Fibroblast of the conjunctiva (primary cell): Measurements from ENCODE around the gene TRMT2B.
"Not testable (repeated sequence)": the region's sequence is repeated elsewhere in the genome, so short reads cannot be mapped to it uniquely, and the experiment has no call there.

Experiments used
- DNase-seq: peaks from one replicate; pipeline ENCODE4 v3.0.0-alpha.2; 2010; ENCODE audit warnings: low read depth

Gene TRMT2B, protein sequence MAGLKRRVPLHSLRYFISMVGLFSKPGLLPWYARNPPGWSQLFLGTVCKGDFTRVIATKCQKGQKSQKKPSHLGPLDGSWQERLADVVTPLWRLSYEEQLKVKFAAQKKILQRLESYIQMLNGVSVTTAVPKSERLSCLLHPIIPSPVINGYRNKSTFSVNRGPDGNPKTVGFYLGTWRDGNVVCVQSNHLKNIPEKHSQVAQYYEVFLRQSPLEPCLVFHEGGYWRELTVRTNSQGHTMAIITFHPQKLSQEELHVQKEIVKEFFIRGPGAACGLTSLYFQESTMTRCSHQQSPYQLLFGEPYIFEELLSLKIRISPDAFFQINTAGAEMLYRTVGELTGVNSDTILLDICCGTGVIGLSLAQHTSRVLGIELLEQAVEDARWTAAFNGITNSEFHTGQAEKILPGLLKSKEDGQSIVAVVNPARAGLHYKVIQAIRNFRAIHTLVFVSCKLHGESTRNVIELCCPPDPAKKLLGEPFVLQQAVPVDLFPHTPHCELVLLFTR

DNA sequence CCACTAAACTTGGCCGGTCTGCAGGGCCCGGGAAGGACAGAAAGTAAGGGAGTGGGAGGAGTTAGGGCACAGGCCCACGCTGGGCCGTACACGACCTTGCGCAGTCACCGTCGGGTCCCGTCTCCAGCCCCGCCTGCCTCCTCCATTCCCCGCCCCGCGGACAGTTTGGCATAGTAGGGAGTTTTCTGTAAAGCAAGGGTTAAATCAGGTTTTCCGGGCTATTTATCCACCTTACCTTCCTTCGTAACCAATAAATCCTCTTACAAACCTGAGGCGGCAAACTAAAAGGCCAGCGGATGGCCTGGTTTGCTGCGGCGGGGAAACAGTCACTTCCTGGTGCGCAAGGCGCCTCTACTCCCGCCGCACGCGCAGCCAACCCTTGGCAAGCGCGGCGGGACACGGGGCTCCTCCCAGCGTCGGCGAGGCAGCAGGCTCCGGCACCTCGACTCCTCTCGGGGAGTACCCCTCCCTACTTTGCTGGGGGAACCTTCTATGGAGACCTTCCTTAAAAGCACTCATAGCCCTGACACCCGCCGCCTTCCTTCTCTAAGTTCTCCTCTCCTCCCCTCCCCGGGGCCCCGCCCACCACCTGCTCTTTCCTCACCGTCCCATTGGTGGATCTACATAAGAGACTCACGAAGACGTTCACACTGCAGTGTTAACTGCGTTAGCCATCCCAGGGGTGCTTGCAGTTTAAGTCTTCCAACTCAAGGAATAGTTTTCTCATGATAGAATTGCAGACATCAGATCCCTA is at the start of gene TRMT2B:
TSS of gene TRMT2B (minus strand) at position 563 of the 754 bp plus-strand sequence. CDS start 9,822 bp downstream, outside the sequence.
- DNase-seq = peak; percentile 23

DNA sequence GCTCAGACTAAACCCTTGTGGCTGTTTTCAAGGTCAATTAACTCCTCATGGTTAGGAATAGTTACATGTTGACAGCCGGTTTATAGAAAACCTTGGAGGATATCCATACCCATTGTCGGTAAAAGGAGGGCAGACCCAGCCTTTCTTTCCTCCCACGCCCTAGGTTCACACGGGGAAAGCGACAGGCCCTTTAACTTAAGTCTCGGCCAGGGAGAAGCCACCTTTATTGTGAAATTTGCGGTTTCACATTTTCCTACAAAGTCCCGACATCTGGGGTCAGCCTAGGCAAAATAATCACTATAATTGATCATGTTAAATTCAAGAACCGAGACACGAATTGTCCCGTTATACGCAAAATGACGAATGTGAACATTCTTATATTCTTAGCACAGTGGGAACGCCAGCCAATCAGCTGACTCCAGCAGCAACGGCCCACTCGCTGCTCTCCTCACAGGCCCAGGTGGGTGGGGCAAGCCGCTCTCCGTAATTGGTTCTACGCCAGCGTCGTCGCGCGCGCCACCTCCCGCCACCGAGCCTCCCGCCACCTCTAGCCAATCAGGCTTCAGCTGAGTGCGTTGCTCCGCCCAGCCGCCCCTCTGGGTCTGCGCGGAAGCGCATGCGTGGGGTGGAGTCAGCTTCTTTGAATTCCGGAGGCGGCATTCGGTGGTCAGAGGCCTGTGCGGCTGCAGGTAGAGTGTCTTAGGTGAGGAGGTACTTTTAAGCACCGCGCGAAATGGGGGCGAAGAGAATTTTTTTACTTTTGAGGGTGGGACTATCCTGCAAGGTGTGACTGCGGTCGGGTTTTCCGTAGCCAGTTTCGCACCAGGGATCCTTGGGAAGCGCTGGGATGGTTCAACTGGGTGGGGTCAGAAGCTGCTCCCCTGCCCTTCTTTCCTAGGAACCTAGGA is 45.9 kb upstream of the TRMT2B start, which contains the start of gene CENPI:
TSS of gene CENPI (plus strand) at position 659 of the 908 bp plus-strand sequence. CDS start 2,867 bp downstream, outside the sequence.
- DNase-seq = peak; percentile 82

DNA sequence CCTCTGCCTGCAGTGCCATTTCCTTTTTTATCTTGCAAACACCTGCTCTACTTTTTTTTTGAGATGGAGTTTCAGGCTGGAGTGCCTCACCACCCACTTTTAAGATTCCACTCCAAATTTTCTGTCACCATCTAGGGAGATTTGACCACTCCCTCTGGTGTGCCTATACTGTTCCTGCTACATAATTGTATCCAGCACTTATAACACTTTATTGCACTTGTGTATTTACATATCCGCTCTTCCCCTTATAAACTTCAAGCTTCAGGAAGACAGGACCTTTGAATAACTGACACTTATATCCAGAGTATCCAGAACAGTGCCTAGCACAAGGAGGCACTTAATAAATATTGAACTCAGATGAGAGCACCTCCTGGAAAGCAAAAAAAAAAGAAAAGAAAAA is 39.9 kb upstream of the TRMT2B start:
- no peak for DNase-seq

DNA sequence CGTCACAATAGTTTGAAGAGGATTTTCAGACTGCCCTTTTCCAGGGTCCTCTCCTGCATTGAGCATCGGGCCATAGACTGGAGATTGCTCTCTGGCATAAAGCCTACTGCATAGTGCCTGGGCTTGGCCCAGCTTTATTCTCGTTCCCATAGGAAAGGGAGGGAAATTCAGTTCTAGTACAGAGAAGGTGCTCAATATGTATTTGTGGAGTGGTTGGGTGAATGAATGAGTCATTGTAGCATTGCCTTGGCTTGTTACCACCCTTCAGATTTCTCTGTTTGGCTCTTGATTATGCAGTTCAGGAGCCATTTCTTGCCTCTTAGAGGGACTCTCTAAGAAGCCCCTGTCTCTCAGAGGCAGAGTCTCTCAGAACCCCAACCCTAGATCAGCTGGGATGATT is 29.3 kb upstream of the TRMT2B start:
- DNase-seq = no peak

DNA sequence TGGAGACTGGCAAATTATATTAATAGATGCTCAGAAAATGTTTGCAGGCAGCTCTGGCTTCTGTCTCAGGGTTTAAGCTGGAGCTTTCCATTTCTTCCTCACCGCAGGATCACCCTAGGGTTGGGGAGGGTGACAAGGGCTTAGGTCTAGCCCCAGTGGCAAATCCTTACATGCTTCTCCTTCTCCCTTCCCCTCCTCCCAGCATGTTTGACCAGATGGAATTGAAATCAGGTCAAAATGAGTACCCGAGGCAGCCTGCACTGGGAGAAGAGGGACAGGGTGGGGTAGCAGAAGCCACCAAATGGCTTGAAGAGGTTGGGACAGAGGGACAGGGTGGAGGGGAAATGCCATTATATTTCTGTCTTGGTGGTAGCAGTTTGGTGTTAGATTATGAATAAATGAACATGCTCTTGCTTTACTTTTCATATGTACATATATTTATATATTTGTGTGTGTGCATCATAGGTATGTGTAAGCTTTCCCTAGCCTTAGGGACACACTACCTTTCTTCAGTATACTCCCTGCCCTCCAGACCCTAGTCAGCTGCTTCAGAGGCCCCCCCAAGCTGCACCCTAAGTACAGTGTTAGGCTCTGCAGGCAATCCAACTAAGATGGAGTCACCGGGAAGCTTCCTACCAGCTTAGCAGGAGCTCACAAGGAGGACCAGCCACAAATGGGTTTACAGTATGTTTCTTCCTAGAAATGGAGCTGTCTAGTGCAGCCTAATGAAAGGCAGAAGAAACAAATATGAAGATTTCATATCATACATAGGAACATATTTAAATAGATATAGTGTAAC is 28.6 kb upstream of the TRMT2B start:
- no peak for DNase-seq

DNA sequence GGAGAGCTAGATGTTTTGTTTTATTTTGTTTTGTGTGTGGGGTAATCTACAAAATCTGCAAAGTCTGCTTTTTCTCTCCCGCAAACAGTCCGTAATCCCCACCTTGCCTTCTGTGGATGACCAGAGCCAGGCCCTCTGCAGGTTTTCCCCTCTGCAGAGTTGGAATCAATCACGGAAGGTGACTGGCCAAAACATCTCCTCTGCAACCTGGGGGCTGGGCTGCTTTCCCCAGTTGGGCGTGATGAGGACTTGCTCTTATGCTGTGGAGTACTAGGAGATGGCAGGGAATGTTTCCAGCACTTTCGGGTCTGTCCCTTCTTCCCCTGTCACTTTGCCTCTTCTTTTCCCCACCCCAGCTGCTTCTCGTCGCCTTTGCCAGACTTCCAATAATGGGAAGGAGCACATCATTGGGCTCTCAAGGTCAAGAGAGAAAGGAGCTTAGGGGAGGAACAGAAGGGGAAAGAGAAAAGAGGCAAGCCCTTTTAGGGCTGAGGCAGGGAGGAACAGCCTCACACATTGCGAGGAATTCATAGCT is 27.9 kb upstream of the TRMT2B start:
- DNase-seq = no peak

DNA sequence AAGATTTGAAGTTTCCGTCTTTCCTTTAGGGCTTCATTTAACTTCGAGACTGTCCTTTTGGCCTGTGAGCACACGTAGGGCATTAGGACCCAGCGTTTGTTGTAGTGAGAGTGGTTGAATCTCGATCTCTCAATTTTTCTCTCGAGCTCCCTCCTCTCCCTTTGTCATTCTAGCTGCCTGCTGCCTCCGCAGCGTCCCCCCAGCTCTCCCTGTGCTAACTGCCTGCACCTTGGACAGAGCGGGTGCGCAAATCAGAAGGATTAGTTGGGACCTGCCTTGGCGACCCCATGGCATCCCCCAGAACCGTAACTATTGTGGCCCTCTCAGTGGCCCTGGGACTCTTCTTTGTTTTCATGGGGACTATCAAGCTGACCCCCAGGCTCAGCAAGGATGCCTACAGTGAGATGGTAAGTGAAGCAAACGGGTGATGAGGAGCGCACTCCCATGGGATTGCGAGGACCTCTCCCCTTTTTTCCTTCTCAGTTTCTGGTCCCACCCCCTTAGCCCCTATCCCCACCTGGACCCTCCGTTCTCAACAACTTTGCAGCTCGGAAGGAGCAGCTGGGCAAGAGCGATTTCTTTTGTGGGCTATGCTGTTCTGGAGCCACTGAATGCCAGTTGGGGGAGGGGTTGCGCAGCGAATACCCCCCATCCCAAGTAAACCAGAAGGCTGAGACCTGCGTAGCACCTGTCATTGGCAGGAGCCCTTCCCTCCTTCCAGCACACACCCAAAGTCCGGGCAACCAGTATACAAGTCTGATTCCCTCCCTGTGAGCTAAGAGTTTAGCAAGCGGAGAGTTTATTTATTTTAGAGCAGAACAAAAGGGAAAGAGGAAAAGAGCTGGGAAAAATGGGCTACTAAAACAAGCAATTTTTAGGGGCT is 27.0 kb upstream of the TRMT2B start, which contains the start of gene TMEM35A:
TSS of gene TMEM35A (plus strand) at position 164 of the 883 bp plus-strand sequence. CDS start at position 288, 124 bp downstream.
- DNase-seq = no peak

DNA sequence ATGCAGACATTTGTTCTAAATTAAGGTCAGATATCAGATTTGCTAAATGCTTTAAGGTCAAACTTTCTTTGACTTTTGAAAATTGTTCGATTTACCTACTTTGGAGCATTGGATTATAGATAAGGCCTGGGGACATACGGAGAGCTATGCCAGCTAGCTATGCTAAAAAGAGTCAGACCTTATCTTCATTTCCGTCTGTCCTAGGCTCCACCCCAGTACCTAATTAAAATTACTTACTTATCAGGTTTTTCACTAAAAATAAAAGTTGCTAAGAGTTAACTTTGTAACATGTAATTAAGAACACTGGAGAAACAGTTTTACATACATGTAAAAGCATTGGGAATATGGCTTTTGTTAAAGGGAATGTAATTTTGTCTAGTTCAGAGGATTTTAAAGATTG is 19.7 kb upstream of the TRMT2B start:
- DNase-seq = no peak

DNA sequence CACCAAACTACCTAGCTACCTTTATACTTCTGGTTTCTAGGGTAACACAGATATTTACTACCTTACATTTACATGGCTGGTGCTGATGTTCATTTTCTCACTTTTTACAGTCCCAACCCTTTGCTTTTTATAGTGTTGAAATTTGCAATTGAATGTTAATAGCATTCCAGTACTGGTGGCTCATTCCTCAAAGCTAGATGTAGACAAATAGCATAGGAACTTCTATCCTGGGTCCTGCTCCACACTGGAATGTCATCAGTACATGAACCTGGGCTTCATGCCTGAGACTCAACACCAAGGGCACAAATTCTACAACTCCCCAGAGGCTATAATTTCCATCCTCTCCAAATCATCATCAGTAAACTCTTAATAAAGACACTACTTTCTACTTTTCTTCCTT is 10.3 kb upstream of the TRMT2B start:
- no peak for DNase-seq

DNA sequence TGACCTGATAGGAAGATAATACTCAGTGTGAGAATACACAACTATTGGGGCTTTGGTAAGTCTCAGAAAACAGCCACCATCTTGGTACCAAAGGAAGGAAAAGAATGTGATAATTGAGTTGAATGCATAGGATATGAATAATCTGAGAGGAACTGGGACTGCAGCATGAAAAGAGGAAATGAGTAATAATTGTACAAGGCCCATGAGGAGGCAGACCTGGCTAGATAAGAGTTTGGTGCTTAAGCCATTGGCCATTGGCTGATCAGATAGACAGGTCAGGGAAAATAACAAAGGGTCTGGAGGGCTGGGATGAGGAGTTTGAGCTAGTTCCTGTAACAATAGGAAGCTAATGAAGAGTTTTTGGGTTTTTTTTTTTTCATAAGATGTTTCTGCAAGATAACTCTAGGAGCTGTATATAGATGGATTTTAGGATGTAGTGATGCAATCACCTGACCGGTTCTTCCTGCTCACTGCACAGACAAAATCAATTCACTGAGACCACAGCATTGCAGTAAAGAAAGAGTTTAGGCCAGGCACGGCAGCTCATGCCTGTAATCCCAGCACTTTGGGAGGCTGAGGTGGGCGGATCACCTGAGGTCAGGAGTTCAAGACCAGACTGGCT is 5.3 kb upstream of the TRMT2B start:
- no peak for DNase-seq

DNA sequence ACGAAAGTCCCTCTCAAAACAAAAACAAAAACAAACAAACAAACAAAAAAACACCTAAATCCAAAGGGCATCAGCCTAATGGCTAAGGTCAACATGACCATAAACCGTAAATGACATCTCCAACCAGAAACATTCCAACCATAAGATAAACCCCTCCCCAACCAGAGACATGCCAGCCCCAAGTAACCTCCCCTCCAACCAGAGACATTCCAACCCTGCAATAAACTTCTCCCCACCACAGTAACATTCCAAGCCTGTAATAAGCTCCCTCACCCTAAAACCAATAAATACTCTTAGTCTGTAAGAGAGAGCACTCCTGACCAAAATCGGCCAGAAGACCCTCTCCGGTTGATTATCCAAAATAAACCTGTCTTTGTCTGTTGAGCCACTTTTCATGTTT is 4.6 kb upstream of the TRMT2B start:
- not testable (repeated sequence) for DNase-seq

DNA sequence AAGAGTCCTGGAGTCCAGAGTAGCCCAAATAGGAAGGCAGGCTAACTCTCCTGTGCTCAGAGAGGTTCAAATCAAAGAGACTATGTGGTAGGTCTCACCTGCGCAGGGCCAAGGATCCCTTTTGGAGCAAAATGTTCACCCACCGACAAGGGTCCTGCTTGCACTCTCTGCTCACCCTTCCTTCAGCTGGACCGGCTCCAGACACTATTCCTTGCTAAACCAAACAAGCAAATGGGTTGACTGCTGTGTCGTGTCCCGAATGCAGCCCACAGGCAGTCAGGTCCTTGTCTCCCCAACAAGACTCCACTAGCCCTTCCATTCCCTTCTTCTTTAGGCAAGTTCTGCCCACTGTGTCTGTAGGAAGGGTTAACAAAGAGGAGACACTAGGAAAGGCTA is 760 bp downstream of the TRMT2B start:
- DNase-seq = no peak

DNA sequence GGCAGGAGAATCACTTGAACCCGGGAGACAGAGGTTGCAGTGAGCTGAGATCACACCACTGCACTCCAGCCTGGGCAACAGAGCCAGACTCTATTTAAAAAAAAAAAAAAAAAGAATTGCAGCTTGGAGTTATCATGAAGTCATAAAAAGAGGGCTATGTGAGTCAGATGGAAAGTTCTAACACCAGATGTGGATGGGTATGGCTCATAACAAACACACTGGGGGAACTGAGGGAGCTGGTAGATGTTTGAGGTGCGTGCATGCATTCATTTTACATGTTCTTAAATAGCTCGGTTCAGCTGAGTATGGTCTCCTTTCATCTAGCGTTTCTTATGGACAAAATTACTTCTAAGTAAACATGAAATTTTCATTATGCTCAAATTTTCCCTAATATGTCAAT is 11.7 kb downstream of the TRMT2B start:
- no peak for DNase-seq

DNA sequence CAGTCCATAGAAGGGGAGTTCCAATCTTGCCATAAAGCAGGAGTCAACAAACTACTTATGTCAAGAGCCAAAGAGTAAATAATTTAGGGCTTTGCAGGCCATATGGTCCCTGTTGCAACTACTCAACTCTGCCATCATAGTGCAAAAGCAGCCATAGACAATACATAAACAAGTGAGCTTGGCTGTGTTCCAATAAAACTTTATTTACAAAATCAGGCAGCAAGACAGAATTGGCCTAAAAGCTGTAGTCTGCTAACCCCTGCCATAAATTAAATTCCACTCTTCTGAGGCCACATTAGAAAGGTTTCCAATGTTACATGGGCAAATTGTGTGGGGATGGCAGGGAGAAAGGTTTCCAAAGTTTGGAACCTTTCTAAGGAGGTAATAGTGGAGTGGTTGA is 14.7 kb downstream of the TRMT2B start:
- no peak for DNase-seq

DNA sequence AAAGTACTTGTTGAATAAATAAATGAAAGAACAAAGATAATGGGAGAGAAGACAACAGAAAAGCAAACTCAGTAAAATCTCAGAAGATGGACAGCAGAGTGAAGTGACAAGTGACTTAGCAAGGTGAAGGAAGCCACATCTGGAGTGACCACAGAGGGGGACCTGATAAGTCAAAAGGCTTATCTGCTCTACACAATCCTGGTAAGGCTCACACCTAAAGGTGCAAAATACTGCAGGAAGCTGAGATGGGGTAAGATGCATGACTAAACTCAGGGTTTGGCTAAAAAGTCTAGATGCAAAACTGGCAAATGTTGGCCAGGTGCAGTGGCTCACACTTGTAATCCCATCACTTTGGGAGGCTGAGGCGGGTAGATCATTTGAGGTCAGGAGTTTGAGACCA is 22.2 kb downstream of the TRMT2B start:
- DNase-seq = no peak

DNA sequence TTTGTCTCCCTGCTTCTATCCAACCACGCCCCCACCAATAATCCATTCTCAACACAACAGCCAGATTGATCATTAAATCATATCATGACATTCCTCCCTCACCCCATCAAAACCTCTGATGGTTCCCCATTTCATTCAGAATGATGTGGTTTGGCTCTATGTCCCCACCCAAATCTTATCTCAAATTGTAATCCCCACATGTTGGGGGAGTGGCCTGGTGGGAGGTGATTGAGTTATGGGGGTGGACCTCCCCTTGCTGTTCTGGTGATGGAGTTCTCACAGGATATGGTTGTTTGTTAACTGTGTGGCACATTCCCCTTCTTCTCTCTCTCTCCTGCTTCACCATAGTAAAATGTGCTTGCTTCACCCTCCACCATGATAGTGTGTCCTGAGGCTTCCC is 23.3 kb downstream of the TRMT2B start:
- no peak for DNase-seq

DNA sequence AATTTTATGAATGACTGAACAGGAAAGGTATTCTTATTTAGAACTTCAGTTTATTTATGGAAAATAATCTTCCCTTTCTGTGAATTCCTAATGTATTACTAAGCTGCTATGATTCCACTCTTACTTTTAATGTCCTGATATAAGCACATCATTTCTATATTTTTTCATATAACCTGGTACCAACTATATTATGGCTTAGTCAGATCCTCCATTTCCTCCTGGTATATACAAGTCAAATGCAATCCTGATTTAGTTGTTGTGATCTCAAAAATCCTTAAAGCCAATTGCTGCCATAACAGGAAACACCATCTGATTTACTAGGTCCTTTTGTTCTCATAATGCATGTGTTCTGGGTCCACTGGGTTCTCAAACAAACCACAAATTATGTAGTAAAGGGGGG is 26.8 kb downstream of the TRMT2B start:
- no peak for DNase-seq

DNA sequence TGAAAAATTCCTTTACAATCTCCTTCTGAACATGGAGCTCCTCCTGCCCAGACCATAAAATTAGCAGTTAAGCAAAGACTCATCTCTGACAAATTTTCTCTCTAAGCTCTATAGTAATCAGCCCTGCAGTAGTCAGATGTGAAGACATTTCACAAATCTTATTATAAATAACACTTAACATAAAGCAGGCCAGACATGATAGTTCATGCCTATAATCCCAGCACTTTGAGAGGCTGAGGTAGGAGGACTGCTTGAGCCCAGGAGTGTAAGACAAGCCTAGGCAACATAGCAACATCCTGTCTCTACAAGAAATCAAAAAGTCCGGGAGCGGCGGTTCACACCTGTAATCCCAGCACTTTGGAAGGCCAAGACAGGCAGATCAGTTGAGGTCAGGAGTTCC is 29.9 kb downstream of the TRMT2B start:
- no peak for DNase-seq

DNA sequence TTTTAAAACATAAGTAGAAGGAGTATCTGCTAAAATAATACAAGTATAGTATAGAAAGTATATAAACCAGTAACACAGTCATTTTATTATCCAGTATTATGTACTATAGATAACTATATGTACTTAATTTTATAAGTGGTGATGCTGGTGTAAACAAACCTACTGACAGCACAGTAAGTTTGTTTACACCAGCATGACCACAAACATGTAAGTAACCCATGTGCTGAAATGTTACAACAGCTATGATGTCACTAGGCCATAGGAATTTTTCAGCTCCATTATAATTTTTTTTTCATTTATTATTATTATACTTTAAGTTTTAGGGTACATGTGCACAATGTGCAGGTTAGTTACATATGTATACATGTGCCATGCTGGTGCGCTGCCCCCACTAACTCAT is 39.9 kb downstream of the TRMT2B start:
- not testable (repeated sequence) for DNase-seq
